Brain microvascular endothelial cell (primary cell): Measurements from ENCODE around the gene ERC2.

Experiments used
- DNase-seq: peaks from one replicate; pipeline ENCODE4 v3.0.0-alpha.2; 2020
- H3K27ac ChIP-seq: fragments of 250-450 bp; sonication (Bioruptor Pico); 2 replicates; pipeline ENCODE4 v1.5.1; 2020; ENCODE audit warnings: mild to moderate bottlenecking, moderate library complexity
- H3K27me3 ChIP-seq: fragments of 250-450 bp; sonication (Bioruptor Pico); replicated peaks from 2 replicates; pipeline ENCODE4 v1.5.1; 2020; ENCODE audit warnings: mild to moderate bottlenecking
- H3K36me3 ChIP-seq: fragments of 250-450 bp; sonication (Bioruptor Pico); replicated peaks from 2 replicates; pipeline ENCODE4 v1.5.1; 2020; ENCODE audit warnings: mild to moderate bottlenecking
- H3K4me3 ChIP-seq: 2 replicates; pipeline ENCODE4 v1.5.1; 2011; ENCODE audit warnings: low read depth, mild to moderate bottlenecking, control low read depth, low read length, moderate library complexity
- CTCF ChIP-seq: IDR thresholded peaks from 2 replicates; pipeline ENCODE4 v1.5.1; 2011; ENCODE audit warnings: low read depth, mild to moderate bottlenecking, moderate library complexity, low read length, control low read depth, inconsistent platforms; ENCODE audit errors: missing control alignments
- in situ Hi-C: cut with HindIII; loops from 2 replicates; pipeline ENCODE4 v1.10.0; 2017; ENCODE audit warnings: low sequenced_read_pairs, low pct_ligation_motif_present

Gene ERC2

DNA sequence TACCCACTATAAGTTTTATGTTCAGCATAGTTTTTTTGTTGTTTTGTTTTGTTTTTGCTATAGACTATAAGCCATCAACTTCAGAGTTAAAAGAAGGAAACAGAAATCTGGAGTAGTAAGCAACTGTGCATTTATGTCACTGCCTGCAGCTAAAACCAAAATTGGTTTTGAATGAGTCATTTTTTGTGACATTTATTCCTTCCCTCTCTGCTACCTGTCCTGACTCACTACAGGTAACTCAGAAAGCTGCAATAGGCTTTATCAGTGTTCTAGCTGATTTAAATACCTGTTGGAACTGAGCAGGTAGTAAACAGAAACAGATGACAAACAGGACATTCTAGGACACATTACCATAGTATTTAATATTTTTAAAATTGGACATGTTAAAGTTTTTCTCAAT lies 587.9 kb downstream of the ERC2 start:
- TF ChIP-seq CTCF = no peak
- Histone ChIP-seq H3K27me3 (no peaks in the 10 kb centered on the region), H3K36me3 (no peaks in the 10 kb centered on the region), H3K27ac (no peak overlapping the region), H3K4me3 (no peak overlapping the region)
- in situ Hi-C loops = no loop called here
- DNase-seq = no peak

GRCh38 chr3:55879901-55880331 lies 588.4 kb downstream of the ERC2 start:
- in situ Hi-C loops = no loop called here
- no peaks in the 10 kb centered on the region for H3K36me3 ChIP-seq
- no peaks in the 10 kb centered on the region for H3K27me3 ChIP-seq
- no peak overlapping the region for H3K4me3 ChIP-seq
- no peak for TF ChIP-seq CTCF
- H3K27ac ChIP-seq = no peak overlapping the region
- no peak for DNase-seq

- no peak overlapping the region for H3K4me3 ChIP-seq
- no peaks in the 10 kb centered on the region for H3K36me3 ChIP-seq
- no peak for TF ChIP-seq CTCF
- DNase-seq = no peak
- in situ Hi-C loops = no loop called here
- H3K27ac ChIP-seq = no peak overlapping the region
- no peaks in the 10 kb centered on the region for H3K27me3 ChIP-seq
These were observed 590.6 kb downstream of the ERC2 start for GRCh38 chr3:55877703-55878102.

- H3K4me3 ChIP-seq = no peak overlapping the region
- TF ChIP-seq CTCF = no peak
- H3K36me3 ChIP-seq = no peaks in the 10 kb centered on the region
- H3K27ac ChIP-seq = no peak overlapping the region
- DNase-seq = no peak
- H3K27me3 ChIP-seq = no peaks in the 10 kb centered on the region
- in situ Hi-C loops = no loop called here
These were observed 591.7 kb downstream of the ERC2 start for GRCh38 chr3:55876560-55876959.

DNA sequence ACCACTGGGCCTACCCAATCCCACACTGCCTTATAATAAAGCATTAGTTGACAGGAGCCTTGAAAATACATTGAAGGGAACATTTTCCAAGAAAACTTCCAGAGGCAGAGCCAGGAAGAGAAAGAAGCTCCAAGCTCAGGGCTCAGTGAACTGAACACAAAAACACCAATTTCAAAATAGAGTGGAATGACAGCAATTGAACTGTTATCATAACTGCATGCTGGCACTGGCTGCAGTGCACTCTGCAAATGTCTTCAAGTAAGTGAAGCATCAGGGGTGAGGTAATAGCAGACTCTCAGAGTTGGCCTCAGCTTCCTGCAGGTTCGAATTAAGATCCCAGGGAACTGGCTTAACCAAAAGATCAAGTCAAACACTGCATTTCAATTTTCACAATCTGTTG lies 593.2 kb downstream of the ERC2 start:
- Histone ChIP-seq H3K4me3 (no peak overlapping the region), H3K27me3 (no peaks in the 10 kb centered on the region), H3K27ac (no peak overlapping the region), H3K36me3 (no peaks in the 10 kb centered on the region)
- in situ Hi-C loops = no loop called here
- no peak for DNase-seq
- no peak for TF ChIP-seq CTCF

DNA sequence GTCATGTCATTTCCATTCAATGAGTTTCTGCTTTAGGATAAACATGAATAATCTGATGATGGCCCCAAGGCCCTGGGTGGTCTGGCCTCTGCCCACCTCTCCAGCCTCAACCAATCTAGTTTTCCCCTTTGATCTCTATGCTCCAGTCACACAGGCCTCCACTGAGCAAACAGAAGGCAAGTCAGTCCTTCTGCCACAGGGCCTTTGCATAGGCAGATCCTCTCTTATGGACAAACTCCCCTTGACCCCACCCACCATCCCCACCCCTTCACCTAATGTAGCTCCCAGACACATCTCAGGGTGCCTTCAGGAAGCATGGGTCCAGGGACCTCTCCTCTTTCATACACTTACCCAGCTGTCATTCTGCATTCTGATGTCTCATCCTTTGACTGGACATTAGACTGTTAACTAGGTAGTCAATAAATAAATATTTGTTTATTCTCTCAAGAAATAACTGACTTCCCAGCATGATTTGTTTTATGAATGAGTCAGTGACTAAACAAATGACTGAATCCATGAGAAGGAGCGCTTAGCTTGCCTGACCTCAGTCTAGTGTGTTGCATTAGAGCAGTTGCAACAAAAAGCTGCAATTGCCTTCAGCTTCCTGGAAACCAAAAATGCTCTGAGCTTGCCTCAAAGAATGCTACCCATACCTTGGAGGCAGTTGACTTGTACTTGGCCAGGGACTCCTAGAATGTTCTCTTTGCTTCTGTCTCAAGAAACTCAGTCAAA lies 594.6 kb downstream of the ERC2 start:
- in situ Hi-C loops = no loop called here
- no peak overlapping the region for H3K27ac ChIP-seq
- peak; percentile 54 for DNase-seq

More for the DNA sequence above, 594.6 kb downstream of the ERC2 start:
- H3K36me3 ChIP-seq = no peaks in the 10 kb centered on the region
- H3K4me3 ChIP-seq = no peak overlapping the region
- TF ChIP-seq CTCF = no peak
- H3K27me3 ChIP-seq = no peaks in the 10 kb centered on the region
